BLaER1 (cell line): ENCODE data around the gene CHN1.

Source experiments
- H3K27ac ChIP-seq: shearing (Covaris generic); formaldehyde crosslinking; 2 replicates; pipeline ENCODE4 v1.8.1; 2022
- H3K27me3 ChIP-seq: shearing (Covaris generic); formaldehyde crosslinking; 2 replicates; pipeline ENCODE4 v1.8.1; 2022
- H3K36me3 ChIP-seq: shearing (Covaris generic); formaldehyde crosslinking; 2 replicates; pipeline ENCODE4 v1.8.1; 2022
- H3K4me1 ChIP-seq: shearing (Covaris generic); formaldehyde crosslinking; 2 replicates; pipeline ENCODE4 v1.8.1; 2022
- H3K4me2 ChIP-seq: shearing (Covaris generic); formaldehyde crosslinking; 2 replicates; pipeline ENCODE4 v1.8.1; 2022
- H3K4me3 ChIP-seq: shearing (Covaris generic); formaldehyde crosslinking; 2 replicates; pipeline ENCODE4 v1.8.1; 2022
- H3K9ac ChIP-seq: shearing (Covaris generic); formaldehyde crosslinking; 2 replicates; pipeline ENCODE4 v1.8.1; 2022
- H3K9me3 ChIP-seq: shearing (Covaris generic); formaldehyde crosslinking; 2 replicates; pipeline ENCODE4 v1.8.1; 2022
- H4K20me1 ChIP-seq: shearing (Covaris generic); formaldehyde crosslinking; 2 replicates; pipeline ENCODE4 v1.8.1; 2022
- Cebpa-rat ChIP-seq: shearing (Covaris generic); IDR thresholded peaks from 2 replicates; pipeline ENCODE4 v1.8.1; 2022

Gene CHN1

DNA sequence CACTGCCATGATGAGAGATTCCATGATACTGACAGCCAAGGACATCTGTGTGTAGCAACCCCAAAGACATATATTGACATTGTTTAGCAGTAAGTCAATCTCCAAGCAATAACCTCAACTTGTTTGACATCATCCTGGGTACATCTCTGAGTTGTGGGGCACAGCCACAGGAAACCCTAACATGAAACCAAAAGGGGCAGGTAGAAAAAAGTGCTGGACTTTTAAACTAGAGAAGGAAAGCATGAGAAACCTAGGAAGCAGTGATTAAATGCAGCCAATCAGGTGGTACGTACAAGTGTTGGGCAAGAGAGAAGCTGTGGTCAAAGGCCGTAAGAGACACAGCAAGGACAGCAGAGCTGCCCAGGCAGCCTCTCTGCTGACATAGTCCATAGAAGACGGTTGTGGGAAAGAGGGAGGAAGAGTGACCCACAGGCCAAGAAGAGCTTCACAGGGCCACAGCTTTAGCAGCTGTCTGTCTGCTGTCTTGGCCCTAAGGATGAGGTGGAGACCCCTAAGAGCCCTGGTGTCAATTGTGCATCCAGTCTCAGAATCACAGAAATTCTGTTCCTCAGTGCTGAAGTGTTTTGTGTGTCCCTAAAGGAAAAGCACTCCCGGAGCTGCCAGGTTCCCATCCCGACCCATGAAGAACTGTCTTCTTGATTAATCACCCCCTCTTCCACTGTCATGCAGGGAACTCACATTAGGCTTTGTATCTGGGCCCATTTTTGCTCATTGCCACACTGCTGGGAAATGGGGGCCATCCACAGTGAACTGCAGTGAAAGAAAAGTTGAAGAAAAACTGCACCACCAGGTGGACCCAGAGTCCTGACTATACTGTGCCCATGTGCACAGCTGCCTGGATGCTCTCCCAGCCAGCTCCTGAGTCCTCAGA, 25.4 kb upstream of the CHN1 start:
- Histone ChIP-seq H3K4me3 (no peak overlapping the region), H3K4me1 (no peaks in the 10 kb centered on the region), H3K36me3 (no peaks in the 10 kb centered on the region), H3K4me2 (no peak overlapping the region), H3K9ac (no peak overlapping the region), H3K9me3 (no peaks in the 10 kb centered on the region), H4K20me1 (no peaks in the 10 kb centered on the region), H3K27me3 (no peaks in the 10 kb centered on the region), H3K27ac (no peak overlapping the region)
- peak; percentile 67; the same call in 1 of the 2 replicates for TF ChIP-seq Cebpa-rat

DNA sequence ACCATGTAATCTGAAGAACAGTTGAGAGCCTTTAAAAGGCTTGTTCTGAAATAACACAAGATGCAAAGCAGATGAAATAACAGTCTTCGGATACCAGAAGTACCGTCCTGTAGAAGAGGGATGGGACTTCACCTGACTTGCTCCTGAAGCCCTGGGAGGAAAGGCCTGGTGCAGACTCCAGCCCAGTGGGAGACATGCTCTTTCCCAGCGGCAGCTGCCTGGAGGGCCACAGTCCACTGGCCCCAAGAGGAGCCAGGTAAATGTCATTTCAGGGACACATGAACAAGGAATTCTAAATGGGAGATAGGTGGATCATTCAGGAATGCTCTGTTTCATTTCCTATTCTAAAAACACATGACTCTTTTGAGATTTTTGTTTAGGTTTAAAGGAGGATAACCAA, 22.6 kb upstream of the CHN1 start:
- H3K4me3 ChIP-seq, result no peak overlapping the region
- no peaks in the 10 kb centered on the region for H3K36me3 ChIP-seq
- no peaks in the 10 kb centered on the region for H3K27me3 ChIP-seq
- no peak overlapping the region for H3K27ac ChIP-seq
- H3K9ac ChIP-seq, result no peak overlapping the region
- H3K9me3 ChIP-seq, result no peaks in the 10 kb centered on the region; the same call in 1 of the 2 replicates
- H3K4me2 ChIP-seq, result no peak overlapping the region
- TF ChIP-seq Cebpa-rat, result no peak
- H3K4me1 ChIP-seq, result no peaks in the 10 kb centered on the region
- H4K20me1 ChIP-seq, result no peaks in the 10 kb centered on the region

DNA sequence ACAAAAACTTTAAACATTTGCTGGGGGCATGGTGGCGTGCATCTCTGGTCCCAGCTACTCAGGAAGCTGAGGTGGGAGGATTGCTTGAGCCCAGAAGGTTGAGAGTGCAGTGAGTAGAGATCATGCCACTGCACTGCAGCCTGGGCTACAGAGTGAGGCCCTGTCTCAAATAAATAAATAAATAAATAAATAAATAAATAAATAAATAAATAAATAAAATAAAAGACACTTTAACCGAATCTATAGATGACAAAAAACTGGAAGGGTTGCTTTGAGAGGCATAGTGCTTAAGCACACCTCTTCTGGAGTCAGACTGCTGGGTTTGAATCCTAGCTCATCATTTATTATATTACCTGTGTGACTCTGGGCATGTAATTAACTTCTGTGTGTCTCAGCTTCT, 21.2 kb upstream of the CHN1 start:
- no peaks in the 10 kb centered on the region; the same call in 1 of the 2 replicates for H3K9me3 ChIP-seq
- no peaks in the 10 kb centered on the region for H4K20me1 ChIP-seq
- no peak overlapping the region for H3K4me3 ChIP-seq
- no peaks in the 10 kb centered on the region for H3K27me3 ChIP-seq
- H3K27ac ChIP-seq, result no peak overlapping the region
- H3K4me2 ChIP-seq, result no peak overlapping the region
- no peaks in the 10 kb centered on the region for H3K36me3 ChIP-seq
- H3K9ac ChIP-seq, result no peak overlapping the region
- no peak for TF ChIP-seq Cebpa-rat
- H3K4me1 ChIP-seq, result no peaks in the 10 kb centered on the region

DNA sequence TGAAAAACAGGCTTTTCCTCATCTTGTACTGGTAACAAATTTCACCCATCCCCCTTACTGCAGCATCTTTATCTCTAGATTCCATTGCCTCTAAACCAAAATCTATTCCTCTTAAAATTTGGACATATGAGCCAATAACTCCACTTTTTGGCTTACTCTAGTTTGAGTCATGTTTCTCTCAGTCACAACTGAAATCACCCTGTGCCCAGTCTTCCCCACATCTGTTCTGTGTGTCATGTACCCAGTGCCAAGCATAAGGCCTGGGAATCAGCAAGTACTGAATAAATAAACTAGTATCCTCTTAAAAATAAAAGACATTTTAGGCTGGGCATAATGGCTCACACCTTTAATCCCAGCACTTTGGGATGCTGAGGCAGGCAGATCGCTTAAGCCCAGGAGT, 20.8 kb upstream of the CHN1 start:
- no peaks in the 10 kb centered on the region for H3K27me3 ChIP-seq
- no peaks in the 10 kb centered on the region for H4K20me1 ChIP-seq
- H3K4me1 ChIP-seq, result no peaks in the 10 kb centered on the region
- no peak overlapping the region for H3K4me3 ChIP-seq
- no peak overlapping the region for H3K4me2 ChIP-seq
- no peaks in the 10 kb centered on the region for H3K36me3 ChIP-seq
- H3K9ac ChIP-seq, result no peak overlapping the region
- no peaks in the 10 kb centered on the region; the same call in 1 of the 2 replicates for H3K9me3 ChIP-seq
- H3K27ac ChIP-seq, result no peak overlapping the region
- no peak for TF ChIP-seq Cebpa-rat

DNA sequence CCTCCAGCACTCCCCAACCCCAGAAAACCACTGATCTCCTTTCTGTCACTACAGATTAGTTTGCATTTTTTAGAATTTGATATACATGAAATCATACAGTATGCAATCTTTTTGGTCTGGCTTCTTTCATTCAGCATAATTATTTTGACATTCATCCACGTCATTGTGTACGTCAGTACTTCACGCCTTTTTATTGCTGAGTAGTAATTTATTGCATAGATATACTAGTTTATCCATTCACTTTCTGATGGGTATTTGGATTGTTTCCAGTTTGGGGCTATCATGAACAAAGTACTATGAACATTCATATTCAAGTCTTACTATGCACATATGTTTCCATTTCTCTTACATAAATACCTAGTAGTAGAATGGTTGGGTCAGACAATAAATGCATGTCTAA, 20.1 kb upstream of the CHN1 start:
- no peaks in the 10 kb centered on the region for H3K27me3 ChIP-seq

DNA sequence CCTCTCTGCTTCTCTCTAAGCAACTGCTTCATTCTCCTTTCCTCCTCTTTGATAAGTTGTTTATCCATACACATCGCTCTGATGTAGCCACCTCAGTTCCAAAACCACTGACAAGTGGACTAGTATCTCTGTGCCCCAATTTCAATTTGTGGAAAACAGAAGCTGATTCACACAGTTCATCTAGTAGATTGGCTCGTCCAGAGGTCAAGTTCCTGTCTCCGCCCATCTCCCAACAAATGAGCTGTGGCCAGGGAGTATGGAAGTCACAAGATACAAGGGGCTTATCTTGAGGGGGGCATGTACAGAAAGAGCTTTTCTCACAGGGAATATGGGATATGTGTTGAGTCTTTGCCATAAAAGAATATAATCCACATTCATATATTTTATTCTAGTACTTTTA, 17.7 kb upstream of the CHN1 start:
- no peaks in the 10 kb centered on the region for H3K27me3 ChIP-seq
- no peaks in the 10 kb centered on the region for H3K36me3 ChIP-seq
- no peak overlapping the region for H3K9ac ChIP-seq
- no peaks in the 10 kb centered on the region; the same call in 1 of the 2 replicates for H3K9me3 ChIP-seq
- H3K4me2 ChIP-seq, result no peak overlapping the region
- no peak overlapping the region for H3K27ac ChIP-seq
- no peaks in the 10 kb centered on the region for H4K20me1 ChIP-seq
- no peak for TF ChIP-seq Cebpa-rat
- no peaks in the 10 kb centered on the region for H3K4me1 ChIP-seq
- no peak overlapping the region for H3K4me3 ChIP-seq

More for the DNA sequence above, 20.1 kb upstream of the CHN1 start:
- Histone ChIP-seq H3K9me3 (no peaks in the 10 kb centered on the region; the same call in 1 of the 2 replicates), H3K27ac (no peak overlapping the region), H3K36me3 (no peaks in the 10 kb centered on the region), H4K20me1 (no peaks in the 10 kb centered on the region), H3K4me2 (no peak overlapping the region), H3K9ac (no peak overlapping the region), H3K4me3 (no peak overlapping the region), H3K4me1 (no peaks in the 10 kb centered on the region)
- TF ChIP-seq Cebpa-rat, result no peak

DNA sequence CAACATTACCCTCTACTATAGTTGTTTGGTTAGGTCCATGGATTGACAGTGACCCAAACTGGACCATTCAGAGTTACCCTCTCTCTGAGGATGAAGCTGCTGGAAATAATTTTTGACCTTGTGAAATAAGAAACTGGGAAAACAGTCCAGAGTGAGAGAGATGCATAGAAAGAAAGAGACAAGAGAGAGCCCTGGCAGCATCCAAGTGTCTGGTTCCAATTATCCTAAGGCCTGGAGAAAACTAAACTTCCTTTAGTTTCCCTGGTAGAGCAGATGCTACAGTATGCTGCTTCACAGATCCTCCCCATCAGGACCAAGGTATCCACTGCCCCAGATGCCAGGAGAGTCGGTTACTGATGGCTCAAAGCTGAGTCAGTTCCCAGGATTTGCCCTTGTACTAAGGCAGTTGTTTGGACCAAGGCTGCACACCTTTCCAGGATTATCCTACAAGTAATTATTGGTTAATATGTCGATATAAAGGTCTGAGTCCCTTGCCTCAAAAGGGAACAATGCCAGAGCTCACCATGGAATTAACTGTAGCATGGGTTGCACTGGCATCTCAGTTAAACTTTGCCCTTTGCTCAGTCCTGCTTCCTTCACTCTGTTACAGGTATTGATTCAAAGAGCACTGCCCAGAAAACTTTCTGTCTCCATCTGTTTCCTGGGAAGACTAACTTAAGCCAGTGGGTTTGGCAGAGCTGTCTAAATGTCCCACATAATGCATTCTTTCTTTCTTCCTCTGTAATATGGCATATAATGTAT, 14.6 kb upstream of the CHN1 start:
- Histone ChIP-seq H3K4me3 (no peak overlapping the region), H3K4me1 (no peaks in the 10 kb centered on the region), H3K9ac (no peak overlapping the region), H3K27ac (no peak overlapping the region), H3K36me3 (no peaks in the 10 kb centered on the region), H3K4me2 (no peak overlapping the region), H4K20me1 (no peaks in the 10 kb centered on the region), H3K9me3 (no peaks in the 10 kb centered on the region), H3K27me3 (no peaks in the 10 kb centered on the region)
- TF ChIP-seq Cebpa-rat, result no peak

DNA sequence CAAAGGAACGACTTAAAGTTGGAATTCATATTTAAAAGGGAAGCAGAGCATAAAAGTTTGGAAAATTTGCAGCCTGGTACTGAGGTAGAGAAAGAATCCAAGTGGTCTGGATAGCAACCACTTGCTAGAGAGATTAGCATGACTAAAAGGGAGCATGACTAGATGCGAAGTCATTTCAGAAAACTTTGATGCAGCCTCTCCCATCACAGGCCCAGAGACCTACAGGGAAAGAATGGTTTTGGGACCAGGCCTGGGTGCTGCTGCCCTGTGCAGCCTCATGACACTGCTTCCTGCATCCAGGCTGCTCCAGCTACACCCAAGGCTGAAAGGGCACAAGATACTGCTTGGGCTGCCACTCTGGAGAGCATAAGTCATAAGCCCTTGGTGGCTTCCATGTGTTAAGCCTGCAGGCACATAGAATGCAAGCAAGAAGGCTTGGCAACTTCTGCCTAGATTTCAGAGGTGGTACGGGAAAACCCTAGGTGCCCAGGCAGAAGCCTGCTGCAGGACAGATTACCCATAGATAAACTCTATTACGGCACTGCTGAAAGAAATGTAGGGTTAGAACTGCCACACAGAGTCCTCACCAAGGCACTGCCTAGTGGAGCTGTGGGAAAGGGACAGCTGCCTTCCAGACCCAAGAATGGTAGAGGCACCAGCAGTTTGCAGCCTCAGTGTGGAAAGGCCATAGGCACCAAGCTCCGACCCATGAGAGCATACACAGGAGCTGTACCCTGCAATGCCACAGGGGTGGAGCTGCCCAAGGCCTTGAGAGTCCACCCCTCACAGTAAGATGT, 12.6 kb upstream of the CHN1 start:
- H3K4me3 ChIP-seq, result no peak overlapping the region
- H3K27me3 ChIP-seq, result no peaks in the 10 kb centered on the region
- no peak overlapping the region for H3K9ac ChIP-seq
- H3K9me3 ChIP-seq, result peaks cover 3% of the 10 kb centered on the region; the same call in 1 of the 2 replicates
- no peak overlapping the region for H3K27ac ChIP-seq
- no peaks in the 10 kb centered on the region for H3K4me1 ChIP-seq
- no peak for TF ChIP-seq Cebpa-rat
- no peaks in the 10 kb centered on the region for H3K36me3 ChIP-seq
- H4K20me1 ChIP-seq, result no peaks in the 10 kb centered on the region
- no peak overlapping the region for H3K4me2 ChIP-seq

DNA sequence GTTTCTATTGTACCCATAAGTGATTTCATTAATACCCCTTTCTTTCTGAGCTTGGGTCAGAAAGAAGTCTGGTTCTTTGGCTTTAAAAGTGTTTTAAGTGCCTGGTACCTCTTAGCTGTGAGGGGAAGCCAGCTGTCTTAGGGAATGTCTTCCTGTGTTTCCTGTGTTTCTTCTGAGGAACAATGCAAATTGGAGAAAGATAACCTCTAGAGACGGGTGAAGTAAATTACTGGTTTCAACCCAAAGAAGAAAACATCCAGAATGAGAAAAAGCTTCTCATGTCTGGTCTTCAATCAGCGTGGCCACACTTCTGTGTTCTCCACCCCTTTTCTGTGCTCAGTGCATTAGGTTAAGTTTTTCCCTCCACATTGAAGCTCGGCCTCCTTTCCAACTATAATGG, 10.2 kb upstream of the CHN1 start:
- Histone ChIP-seq H3K27ac (no peak overlapping the region), H4K20me1 (no peaks in the 10 kb centered on the region), H3K4me2 (no peak overlapping the region), H3K4me3 (no peak overlapping the region), H3K9me3 (peaks cover 3% of the 10 kb centered on the region; the same call in 1 of the 2 replicates), H3K36me3 (no peaks in the 10 kb centered on the region), H3K9ac (no peak overlapping the region), H3K4me1 (no peaks in the 10 kb centered on the region), H3K27me3 (no peaks in the 10 kb centered on the region)
- TF ChIP-seq Cebpa-rat, result no peak
